GM12878 (cell line): ENCODE measurements around the gene DLX1. TPM values are rescaled to one million over a fixed set of nuclear protein-coding genes. Genes with fewer than 3 reads are reported as not detected.

ENCODE experiments used
- ATAC-seq: fragments of 200-7000 bp; cut with Tn5 transposase; 3 replicates; pipeline ENCODE4 v1.9.1; 2020; ENCODE audit warnings: mild to moderate bottlenecking, moderate library complexity
- BruUV-seq: library from RNA; stranded (reverse); fragments of 400-500 nt; replicated peaks from 2 replicates; lab custom pipeline; 2021; lab: Mats Ljungman, UMichigan
- CTCF ChIA-PET: fragments of 300-600 bp; sonication (Branson Sonifier 250); formaldehyde crosslinking; extraction: SDS; loops from one replicate; lab custom pipeline; 2021; ENCODE audit warnings: inconsistent platforms; lab: Yijun Ruan, JAX
- POLR2A ChIA-PET: fragments of 350-600 bp; formaldehyde crosslinking; extraction: SDS; loops from one replicate; lab custom pipeline; 2021; ENCODE audit warnings: inconsistent platforms; lab: Charles Lee
- RAD21 ChIA-PET: fragments of 300-600 bp; sonication (Branson Sonifier 250); formaldehyde crosslinking; loops from one replicate; lab custom pipeline; 2023; ENCODE audit warnings: antibody characterized with exemption; ENCODE audit not compliant: unreplicated experiment; lab: Charles Lee
- SMC1A ChIA-PET: fragments of 300-600 bp; sonication (Branson Sonifier 250); formaldehyde crosslinking; loops from one replicate; lab custom pipeline; 2023; ENCODE audit not compliant: unreplicated experiment, uncharacterized antibody; lab: Charles Lee
- DNase-seq: peaks from one replicate; pipeline ENCODE4 v3.0.0-alpha.2; 2011; ENCODE audit warnings: low read depth, low spot score
- FAIRE-seq: peaks from 3 replicates; lab custom pipeline; 2011; peaks lifted over from hg19 to GRCh38; lab: Jason Lieb, UNC
- H2AFZ ChIP-seq: 2 replicates; pipeline ENCODE4 v1.6.0; 2011; ENCODE audit warnings: low read depth, low read length, control low read depth; ENCODE audit not compliant: control insufficient read depth
- H3K27ac ChIP-seq: 2 replicates; pipeline ENCODE4 v1.5.1; 2011; ENCODE audit warnings: control low read depth; ENCODE audit not compliant: control insufficient read depth, insufficient read depth
- H3K27me3 ChIP-seq, 2 experiments: replicated peaks in 1 of 2; 2 replicates each; pipeline versions ENCODE4 v1.6.0 to v1.6.1; 2011; ENCODE audit warnings: low read length in 1 of 2; ENCODE audit not compliant: control insufficient read depth in 2 of 2, insufficient read depth in 2 of 2
- H3K36me3 ChIP-seq, 2 experiments: 2 replicates each; pipeline ENCODE4 v1.5.1; 2011; ENCODE audit warnings: low read length in 1 of 2; ENCODE audit not compliant: control insufficient read depth in 2 of 2, insufficient read depth in 2 of 2
- H3K4me1 ChIP-seq: 2 replicates; pipeline ENCODE4 v1.6.1; 2011; ENCODE audit warnings: mild to moderate bottlenecking, low read length, moderate library complexity, mixed read lengths; ENCODE audit not compliant: control insufficient read depth, insufficient read depth
- H3K4me2 ChIP-seq: 2 replicates; pipeline ENCODE4 v1.6.0; 2011; ENCODE audit warnings: control low read depth; ENCODE audit not compliant: control insufficient read depth, insufficient read depth
- H3K4me3 ChIP-seq: fragments of 200-600 bp; sonication (generic); 2 replicates; pipeline ENCODE4 v1.5.1; 2016
- H3K79me2 ChIP-seq: 2 replicates; pipeline ENCODE4 v1.6.0; 2011; ENCODE audit warnings: low read length; ENCODE audit not compliant: control insufficient read depth, insufficient read depth
- H3K9ac ChIP-seq: 2 replicates; pipeline ENCODE4 v1.8.0; 2011; ENCODE audit warnings: low read length, control low read depth, mixed read lengths; ENCODE audit not compliant: control insufficient read depth, insufficient read depth
- H3K9me3 ChIP-seq: replicated peaks from 3 replicates; pipeline ENCODE4 v1.5.1; 2011; ENCODE audit warnings: mild to moderate bottlenecking, low read length; ENCODE audit not compliant: control insufficient read depth, insufficient read depth
- H4K20me1 ChIP-seq: 2 replicates; pipeline ENCODE4 v1.6.0; 2011; ENCODE audit not compliant: control insufficient read depth, insufficient read depth
- CBFB ChIP-seq: IDR thresholded peaks from 2 replicates; pipeline ENCODE4 v1.6.1; 2016; ENCODE audit warnings: antibody characterized with exemption, low read depth
- FOXM1 ChIP-seq: IDR thresholded peaks from 2 replicates; pipeline ENCODE4 v1.6.1; 2012; ENCODE audit warnings: low read depth, mild to moderate bottlenecking, inconsistent platforms, low read length, moderate library complexity
- GATAD2B ChIP-seq: fragments of 450-650 bp; conservative IDR thresholded peaks from 2 replicates; pipeline ENCODE4 v1.6.1; 2017; ENCODE audit warnings: low read depth, mild to moderate bottlenecking, moderate library complexity
- NFIC ChIP-seq: IDR thresholded peaks from 2 replicates; pipeline ENCODE4 v1.6.1; 2012; ENCODE audit warnings: low read depth, mild to moderate bottlenecking, inconsistent platforms, low read length, moderate library complexity
- PAX5 ChIP-seq: IDR thresholded peaks from 2 replicates; pipeline ENCODE4 v1.6.1; 2011; ENCODE audit warnings: low read depth, low read length, borderline replicate concordance
- POLR2AphosphoS5 ChIP-seq: IDR thresholded peaks from 2 replicates; pipeline ENCODE4 v1.6.1; 2011; ENCODE audit warnings: mild to moderate bottlenecking, low read length, inconsistent platforms
- WGBS: methylation state at CpG from one replicate; pipeline ENCODE4 v1.1.6; 2016; ENCODE audit warnings: low lambda C conversion rate; ENCODE audit not compliant: insufficient replicate concordance, insufficient coverage; ENCODE audit errors: missing lambda C conversion rate; 5-methylcytosine and 5-hydroxymethylcytosine counted together
- in situ Hi-C: fragments of 300-500 bp; cut with MboI; formaldehyde crosslinking; loops from 9 replicates; pipeline ENCODE4 v1.14.3; 2018; ENCODE audit warnings: mixed read lengths
- intact Hi-C: fragments of 100-400 bp; cut with micrococcal nuclease; formaldehyde crosslinking; loops from one replicate; pipeline ENCODE4 v1.14.2; 2022; ENCODE audit not compliant: unreplicated experiment
- polyA plus RNA-seq, 11 experiments: library from polyadenylated mRNA; depleted of rRNA in 4 of 11; unstranded in 6 of 11; stranded (reverse) in 5 of 11; fragments of >200 nt; fragmentation: Nextera tagmentation in 4 of 11; fragmentation: Illumina TruSeq in 1 of 11; extraction: Ambion mirVana in 4 of 11; extraction: Trizol in 1 of 11; gene quantifications; 1 replicate in 1 of 11; 2 replicates in 10 of 11; pipeline versions ENCODE4 v1.2.1 to v1.2.3, GENCODE V29; 2011 to 2016; ENCODE audit warnings: inconsistent platforms in 2 of 11, missing spikeins in 2 of 11, low read depth in 1 of 11
- total RNA-seq, 4 experiments: library from RNA; depleted of rRNA in 3 of 4; stranded (reverse); fragments of >200 nt in 3 of 4; fragmentation: Illumina TruSeq in 1 of 4; extraction: Trizol in 1 of 4; gene quantifications; 2 replicates each; pipeline versions ENCODE4 v1.2.1 to v1.2.3, GENCODE V29; 2013 to 2021
- TF ChIP-seq, protein P1 (sequence below): fragments of 450-650 bp; formaldehyde crosslinking; IDR thresholded peaks from 2 replicates; pipeline ENCODE4 v1.4.0; 2020; ENCODE audit warnings: mild to moderate bottlenecking, moderate library complexity
- TF ChIP-seq, protein P2 (sequence below): fragments of 450-650 bp; IDR thresholded peaks from 2 replicates; pipeline ENCODE4 v1.6.1; 2018; ENCODE audit warnings: mild to moderate bottlenecking, low read depth, moderate library complexity; ENCODE audit not compliant: partially characterized antibody

DLX1 gene
- total and polyA plus RNA-seq, 10 of the 15 experiments (the other 5 are each of a cell fraction or from before 2014, with no cell fraction given) = 0.06 TPM; not detected in 9

DNA sequence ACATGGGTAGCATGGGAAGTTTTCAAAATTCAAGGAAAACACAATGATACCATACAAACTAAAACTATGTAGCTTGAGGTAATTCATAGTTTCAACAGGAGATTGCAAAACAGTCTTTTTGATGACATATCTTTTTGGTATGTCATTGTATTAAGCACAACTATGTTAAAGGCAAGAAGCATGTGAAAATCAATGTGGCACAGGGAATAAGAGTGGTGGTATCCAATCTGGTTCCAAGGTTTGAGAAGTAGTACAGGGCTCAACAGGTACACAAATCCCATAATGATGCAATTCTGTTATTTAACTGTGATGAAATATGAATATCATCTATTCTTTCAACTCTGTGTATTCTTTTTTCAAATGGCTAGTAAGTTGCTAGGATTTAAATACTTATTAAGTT is 33.8 kb downstream of the DLX1 start (continued):
- no peak for TF ChIP-seq NFIC
- TF ChIP-seq, protein P1, sequence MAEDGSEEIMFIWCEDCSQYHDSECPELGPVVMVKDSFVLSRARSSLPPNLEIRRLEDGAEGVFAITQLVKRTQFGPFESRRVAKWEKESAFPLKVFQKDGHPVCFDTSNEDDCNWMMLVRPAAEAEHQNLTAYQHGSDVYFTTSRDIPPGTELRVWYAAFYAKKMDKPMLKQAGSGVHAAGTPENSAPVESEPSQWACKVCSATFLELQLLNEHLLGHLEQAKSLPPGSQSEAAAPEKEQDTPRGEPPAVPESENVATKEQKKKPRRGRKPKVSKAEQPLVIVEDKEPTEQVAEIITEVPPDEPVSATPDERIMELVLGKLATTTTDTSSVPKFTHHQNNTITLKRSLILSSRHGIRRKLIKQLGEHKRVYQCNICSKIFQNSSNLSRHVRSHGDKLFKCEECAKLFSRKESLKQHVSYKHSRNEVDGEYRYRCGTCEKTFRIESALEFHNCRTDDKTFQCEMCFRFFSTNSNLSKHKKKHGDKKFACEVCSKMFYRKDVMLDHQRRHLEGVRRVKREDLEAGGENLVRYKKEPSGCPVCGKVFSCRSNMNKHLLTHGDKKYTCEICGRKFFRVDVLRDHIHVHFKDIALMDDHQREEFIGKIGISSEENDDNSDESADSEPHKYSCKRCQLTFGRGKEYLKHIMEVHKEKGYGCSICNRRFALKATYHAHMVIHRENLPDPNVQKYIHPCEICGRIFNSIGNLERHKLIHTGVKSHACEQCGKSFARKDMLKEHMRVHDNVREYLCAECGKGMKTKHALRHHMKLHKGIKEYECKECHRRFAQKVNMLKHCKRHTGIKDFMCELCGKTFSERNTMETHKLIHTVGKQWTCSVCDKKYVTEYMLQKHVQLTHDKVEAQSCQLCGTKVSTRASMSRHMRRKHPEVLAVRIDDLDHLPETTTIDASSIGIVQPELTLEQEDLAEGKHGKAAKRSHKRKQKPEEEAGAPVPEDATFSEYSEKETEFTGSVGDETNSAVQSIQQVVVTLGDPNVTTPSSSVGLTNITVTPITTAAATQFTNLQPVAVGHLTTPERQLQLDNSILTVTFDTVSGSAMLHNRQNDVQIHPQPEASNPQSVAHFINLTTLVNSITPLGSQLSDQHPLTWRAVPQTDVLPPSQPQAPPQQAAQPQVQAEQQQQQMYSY (CRISPR knock-in tag) = no peak

DNA sequence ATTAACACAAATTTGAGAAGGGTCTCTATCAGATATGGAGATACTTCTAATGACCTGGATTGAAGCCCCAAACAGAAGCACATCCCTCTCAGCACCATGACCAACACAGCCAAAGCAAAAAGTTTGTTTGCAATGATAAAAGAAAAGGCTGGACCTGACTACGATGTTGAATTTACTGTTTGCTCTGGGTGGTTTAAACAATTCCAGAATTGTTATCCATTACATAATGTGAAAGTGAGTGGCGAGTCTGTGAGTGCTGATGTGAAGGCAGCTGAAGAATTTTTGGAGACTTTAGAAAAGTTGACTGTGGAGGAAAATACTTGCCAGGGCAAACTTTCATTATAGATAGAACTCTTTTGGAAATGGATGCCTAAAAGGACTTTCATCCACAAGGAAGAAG is 34.8 kb downstream of the DLX1 start:
- SMC1A ChIA-PET = interaction anchor here (0.7 to 1.1 kb wide), 2 partner anchors 427 to 1155 kb away, joined by 3 read pairs; no protein-coding TSS in a partner anchor
- intact Hi-C loops (no loop called here), in situ Hi-C loops (loop anchor here (25.0 kb wide), 1 partner anchor 308 kb away; no protein-coding TSS in a partner anchor)
- Histone ChIP-seq H3K4me1 (no peaks in the 10 kb centered on the region), H3K36me3 (no peaks in the 10 kb centered on the region), H3K79me2 (no peaks in the 10 kb centered on the region), H2AFZ (no peak overlapping the region), H3K4me3 (no peak overlapping the region), H3K4me2 (no peak overlapping the region), H3K27ac (no peak overlapping the region), H3K9ac (no peak overlapping the region), H3K27me3 (no peaks in the 10 kb centered on the region), H4K20me1 (no peaks in the 10 kb centered on the region), H3K9me3 (no peaks in the 10 kb centered on the region)
- CTCF ChIA-PET = interaction anchor here (0.8 to 1.0 kb wide), 2 partner anchors 10 to 342 kb away, joined by 3 read pairs; no protein-coding TSS in a partner anchor
- ATAC-seq = no peak
- BruUV-seq = no TSS peak
- 38% methylated on average over 2 of the region's 2 CpGs for WGBS
- TF ChIP-seq, protein P2, sequence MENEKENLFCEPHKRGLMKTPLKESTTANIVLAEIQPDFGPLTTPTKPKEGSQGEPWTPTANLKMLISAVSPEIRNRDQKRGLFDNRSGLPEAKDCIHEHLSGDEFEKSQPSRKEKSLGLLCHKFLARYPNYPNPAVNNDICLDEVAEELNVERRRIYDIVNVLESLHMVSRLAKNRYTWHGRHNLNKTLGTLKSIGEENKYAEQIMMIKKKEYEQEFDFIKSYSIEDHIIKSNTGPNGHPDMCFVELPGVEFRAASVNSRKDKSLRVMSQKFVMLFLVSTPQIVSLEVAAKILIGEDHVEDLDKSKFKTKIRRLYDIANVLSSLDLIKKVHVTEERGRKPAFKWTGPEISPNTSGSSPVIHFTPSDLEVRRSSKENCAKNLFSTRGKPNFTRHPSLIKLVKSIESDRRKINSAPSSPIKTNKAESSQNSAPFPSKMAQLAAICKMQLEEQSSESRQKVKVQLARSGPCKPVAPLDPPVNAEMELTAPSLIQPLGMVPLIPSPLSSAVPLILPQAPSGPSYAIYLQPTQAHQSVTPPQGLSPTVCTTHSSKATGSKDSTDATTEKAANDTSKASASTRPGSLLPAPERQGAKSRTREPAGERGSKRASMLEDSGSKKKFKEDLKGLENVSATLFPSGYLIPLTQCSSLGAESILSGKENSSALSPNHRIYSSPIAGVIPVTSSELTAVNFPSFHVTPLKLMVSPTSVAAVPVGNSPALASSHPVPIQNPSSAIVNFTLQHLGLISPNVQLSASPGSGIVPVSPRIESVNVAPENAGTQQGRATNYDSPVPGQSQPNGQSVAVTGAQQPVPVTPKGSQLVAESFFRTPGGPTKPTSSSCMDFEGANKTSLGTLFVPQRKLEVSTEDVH = no peak
- TF ChIP-seq FOXM1 (no peak), PAX5 (no peak), CBFB (no peak), GATAD2B (no peak), POLR2AphosphoS5 (no peak)
- FAIRE-seq = no peak
- DNase-seq = no peak
- RAD21 ChIA-PET = interaction anchor here (0.6 kb wide), 1 partner anchor 113 kb away, joined by 3 read pairs; no protein-coding TSS in a partner anchor
- POLR2A ChIA-PET = no interaction called here
